Natural killer cell (primary cell): ENCODE measurements around the gene XKR8. TPM values are rescaled to one million over a fixed set of nuclear protein-coding genes. Genes with fewer than 3 reads are reported as not detected.
A peak's percentile ranks its signal among the peaks of the same experiment; 100 is the strongest.

ENCODE experiments used
- ATAC-seq, 3 donors: fragments of 150-1000 bp in 2 of 3; fragments of 200-7000 bp in 1 of 3; cut with Tn5 transposase; 1 replicate in 1 of 3; 2 replicates in 2 of 3; pipeline ENCODE4 v1.10.0; 2021; ENCODE audit warnings: mild to moderate bottlenecking in 2 of 3, moderate library complexity in 2 of 3
- DNase-seq, 2 donors: peaks; one replicate each; pipeline versions ENCODE4 v3.0.0 to v3.0.0-alpha.2; 2013 to 2021; ENCODE audit warnings: mixed read lengths in 1 of 2
- H3K27ac ChIP-seq: one replicate; pipeline ENCODE4 v1.5.1; 2013; ENCODE audit warnings: mild to moderate bottlenecking, low read length
- H3K27me3 ChIP-seq: one replicate; pipeline ENCODE4 v1.6.1; 2013; ENCODE audit warnings: low read length; ENCODE audit not compliant: control insufficient read depth, insufficient read depth
- H3K36me3 ChIP-seq: one replicate; pipeline ENCODE4 v1.6.1; 2013; ENCODE audit warnings: low read length; ENCODE audit not compliant: control insufficient read depth, insufficient read depth
- H3K4me1 ChIP-seq: one replicate; pipeline ENCODE4 v1.6.1; 2013; ENCODE audit warnings: low read length; ENCODE audit not compliant: control insufficient read depth, insufficient read depth
- H3K4me3 ChIP-seq: one replicate; pipeline ENCODE4 v1.5.1; 2013; ENCODE audit warnings: low read length
- H3K9me3 ChIP-seq: one replicate; pipeline ENCODE4 v1.6.1; 2013; ENCODE audit warnings: low read length; ENCODE audit not compliant: control insufficient read depth, insufficient read depth
- H3K27ac Mint-ChIP-seq, 2 donors: one replicate each; pipeline ENCODE4 v1.8.0; 2022; ENCODE audit warnings: mild to moderate bottlenecking in 2 of 2, mixed read lengths in 2 of 2, moderate library complexity in 1 of 2
- H3K27me3 Mint-ChIP-seq, 2 donors: one replicate each; pipeline ENCODE4 v1.8.0; 2022; ENCODE audit warnings: low read depth in 2 of 2, mixed read lengths in 2 of 2
- H3K36me3 Mint-ChIP-seq: one replicate; pipeline ENCODE4 v1.8.0; 2022; ENCODE audit warnings: mixed read lengths
- H3K4me1 Mint-ChIP-seq, 2 donors: one replicate each; pipeline ENCODE4 v1.8.0; 2022; ENCODE audit warnings: mixed read lengths in 2 of 2
- H3K4me3 Mint-ChIP-seq: one replicate; pipeline ENCODE4 v1.8.0; 2022; ENCODE audit warnings: mild to moderate bottlenecking, moderate library complexity, mixed read lengths
- H3K9me3 Mint-ChIP-seq, 2 donors: one replicate each; pipeline ENCODE4 v1.8.0; 2022; ENCODE audit warnings: mixed read lengths in 2 of 2
- CTCF ChIP-seq: fragments of 200-600 bp; IDR thresholded peaks from one replicate; pipeline ENCODE4 v1.8.0; 2022; ENCODE audit warnings: antibody characterized with exemption
- WGBS: methylation state at CpG from one replicate; pipeline ENCODE4 v1.1.7; 2013; ENCODE audit warnings: missing lambda C conversion rate; ENCODE audit not compliant: insufficient coverage; 5-methylcytosine and 5-hydroxymethylcytosine counted together
- intact Hi-C: fragments of 100-400 bp; cut with micrococcal nuclease; formaldehyde crosslinking; loops from one replicate; pipeline ENCODE4 v1.14.2; 2022
- total RNA-seq, 4 donors: library from RNA; stranded (reverse); fragments of 120-200 nt in 1 of 4; gene quantifications; one replicate each; pipeline versions ENCODE4 v1.2.3 to v1.2.4, GENCODE V29; 2013 to 2022

XKR8 gene
- total RNA-seq, 3 donors from 2014 or later (not counting 1 experiment from before 2014, with no cell fraction given): 8.0 to 16.8 (median 15.5) TPM

DNA sequence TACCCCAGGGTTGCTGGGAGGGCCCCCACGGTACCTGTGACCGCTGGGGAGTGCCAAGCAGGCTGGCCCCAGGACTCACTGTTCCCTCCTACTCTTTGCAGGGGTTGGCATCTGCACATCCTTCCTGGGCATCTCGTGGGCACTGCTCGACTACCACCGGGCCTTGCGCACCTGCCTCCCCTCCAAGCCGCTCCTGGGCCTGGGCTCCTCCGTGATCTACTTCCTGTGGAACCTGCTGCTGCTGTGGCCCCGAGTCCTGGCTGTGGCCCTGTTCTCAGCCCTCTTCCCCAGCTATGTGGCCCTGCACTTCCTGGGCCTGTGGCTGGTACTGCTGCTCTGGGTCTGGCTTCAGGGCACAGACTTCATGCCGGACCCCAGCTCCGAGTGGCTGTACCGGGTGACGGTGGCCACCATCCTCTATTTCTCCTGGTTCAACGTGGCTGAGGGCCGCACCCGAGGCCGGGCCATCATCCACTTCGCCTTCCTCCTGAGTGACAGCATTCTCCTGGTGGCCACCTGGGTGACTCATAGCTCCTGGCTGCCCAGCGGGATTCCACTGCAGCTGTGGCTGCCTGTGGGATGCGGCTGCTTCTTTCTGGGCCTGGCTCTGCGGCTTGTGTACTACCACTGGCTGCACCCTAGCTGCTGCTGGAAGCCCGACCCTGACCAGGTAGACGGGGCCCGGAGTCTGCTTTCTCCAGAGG lies 6.8 kb downstream of the XKR8 start:
- no peak for TF ChIP-seq CTCF
- Mint-ChIP-seq H3K27ac (peak overlapping the region; percentile 19 to 33), H3K9me3 (no peaks in the 10 kb centered on the region), H3K4me3 (no peak overlapping the region), H3K27me3 (no peaks in the 10 kb centered on the region), H3K36me3 (no peaks in the 10 kb centered on the region), H3K4me1 (peaks cover 11 to 33% of the 10 kb centered on the region in 2 donors)
- WGBS: 97% methylated on average over 24 of the region's 24 CpGs
- intact Hi-C loops: no loop called here
- no peaks in the 10 kb centered on the region for H3K9me3 ChIP-seq
- peaks cover 34% of the 10 kb centered on the region for H3K36me3 ChIP-seq
- no peaks in the 10 kb centered on the region for H3K27me3 ChIP-seq
- DNase-seq: no peak
- ATAC-seq: no peak
- H3K4me3 ChIP-seq: no peak overlapping the region
- H3K4me1 ChIP-seq: peaks cover 4% of the 10 kb centered on the region
- H3K27ac ChIP-seq: no peak overlapping the region

- H3K36me3 Mint-ChIP-seq: no peaks in the 10 kb centered on the region
These were observed 7.5 kb downstream of the XKR8 start for GRCh38 chr1:27967106-27967883.

GRCh38 chr1:27967884-27968466 lies 8.2 kb downstream of the XKR8 start:
- no peak for DNase-seq
- no peak overlapping the region for H3K4me3 ChIP-seq
- Mint-ChIP-seq H3K4me1 (peaks cover 5 to 26% of the 10 kb centered on the region in 2 donors), H3K27ac (peak overlapping the region; percentile 0 to 39), H3K36me3 (no peaks in the 10 kb centered on the region), H3K27me3 (no peaks in the 10 kb centered on the region), H3K4me3 (no peak overlapping the region), H3K9me3 (no peaks in the 10 kb centered on the region)
- no peaks in the 10 kb centered on the region for H3K4me1 ChIP-seq
- peaks cover 38% of the 10 kb centered on the region for H3K36me3 ChIP-seq
- intact Hi-C loops: no loop called here
- no peaks in the 10 kb centered on the region for H3K9me3 ChIP-seq
- ATAC-seq: no peak
- no peaks in the 10 kb centered on the region for H3K27me3 ChIP-seq
- TF ChIP-seq CTCF: no peak
- WGBS: 87% methylated on average over 3 of the region's 4 CpGs
- no peak overlapping the region for H3K27ac ChIP-seq

More at GRCh38 chr1:27967106-27967883, 7.5 kb downstream of the XKR8 start:
- DNase-seq (no peak), ATAC-seq (no peak)
- no peaks in the 10 kb centered on the region for H3K27me3 ChIP-seq
- no peaks in the 10 kb centered on the region for H3K9me3 ChIP-seq
- H3K36me3 ChIP-seq: peaks cover 38% of the 10 kb centered on the region
- no peak overlapping the region for H3K4me3 ChIP-seq
- no peak overlapping the region for H3K4me3 Mint-ChIP-seq
- no peak overlapping the region for H3K27ac ChIP-seq
- H3K9me3 Mint-ChIP-seq: no peaks in the 10 kb centered on the region
- H3K4me1 Mint-ChIP-seq: peaks cover 5 to 26% of the 10 kb centered on the region in 2 donors
- no peak for TF ChIP-seq CTCF
- no peaks in the 10 kb centered on the region for H3K4me1 ChIP-seq
- peak overlapping the region; percentile 19 to 39 for H3K27ac Mint-ChIP-seq
- intact Hi-C loops: no loop called here
- no peaks in the 10 kb centered on the region for H3K27me3 Mint-ChIP-seq
- 97% methylated on average over 12 of the region's 12 CpGs for WGBS
